Measurements from ENCODE around the gene AATF. TPM values are rescaled to one million over a fixed set of nuclear protein-coding genes. Genes with fewer than 3 reads are reported as not detected.

AATF gene
- total and polyA plus RNA-seq, 2 donors from 2014 or later = 36.8 to 50.4 TPM

GRCh38 chr17:36928471-36929345, 20.0 kb upstream of the AATF start:
- Histone ChIP-seq H3K9me3 (ENCODE audit: control insufficient read depth in 2 of 3, insufficient read depth in 1 of 3, low read length in 3 of 3) (no peaks in the 10 kb centered on the region), H3K27ac (ENCODE audit: low read depth in 2 of 2, low read length in 2 of 2) (peak overlapping the region in 1 of 2 donors; percentile 38), H3K4me1 (ENCODE audit: control insufficient read depth in 2 of 3, insufficient read depth in 2 of 3, low read depth in 1 of 3, low read length in 3 of 3) (peaks cover 10 to 11% (median 10%) of the 10 kb centered on the region in 3 donors), H3K27me3 (ENCODE audit: control insufficient read depth, insufficient read depth, low read length) (peaks cover 20% of the 10 kb centered on the region), H3K9ac (ENCODE audit: low read length in 3 of 3) (no peak overlapping the region), H3K36me3 (ENCODE audit: control insufficient read depth in 2 of 3, insufficient read depth in 3 of 3, low read length in 3 of 3) (peaks cover 0 to 3% (median 0%) of the 10 kb centered on the region in 3 donors), H3K4me3 (ENCODE audit: low read length in 3 of 3) (peak overlapping the region in 1 of 3 donors; percentile 6)
- intact Hi-C loops (cut with DNase I) = no loop called here
- no peak for TF ChIP-seq CTCF (IDR thresholded peaks at IDR 0.05; ENCODE audit: borderline replicate concordance, extremely low read depth, insufficient read depth)
- DNase-seq (peak; percentile 37 to 81 (median 62)), FAIRE-seq (no peak)

DNA sequence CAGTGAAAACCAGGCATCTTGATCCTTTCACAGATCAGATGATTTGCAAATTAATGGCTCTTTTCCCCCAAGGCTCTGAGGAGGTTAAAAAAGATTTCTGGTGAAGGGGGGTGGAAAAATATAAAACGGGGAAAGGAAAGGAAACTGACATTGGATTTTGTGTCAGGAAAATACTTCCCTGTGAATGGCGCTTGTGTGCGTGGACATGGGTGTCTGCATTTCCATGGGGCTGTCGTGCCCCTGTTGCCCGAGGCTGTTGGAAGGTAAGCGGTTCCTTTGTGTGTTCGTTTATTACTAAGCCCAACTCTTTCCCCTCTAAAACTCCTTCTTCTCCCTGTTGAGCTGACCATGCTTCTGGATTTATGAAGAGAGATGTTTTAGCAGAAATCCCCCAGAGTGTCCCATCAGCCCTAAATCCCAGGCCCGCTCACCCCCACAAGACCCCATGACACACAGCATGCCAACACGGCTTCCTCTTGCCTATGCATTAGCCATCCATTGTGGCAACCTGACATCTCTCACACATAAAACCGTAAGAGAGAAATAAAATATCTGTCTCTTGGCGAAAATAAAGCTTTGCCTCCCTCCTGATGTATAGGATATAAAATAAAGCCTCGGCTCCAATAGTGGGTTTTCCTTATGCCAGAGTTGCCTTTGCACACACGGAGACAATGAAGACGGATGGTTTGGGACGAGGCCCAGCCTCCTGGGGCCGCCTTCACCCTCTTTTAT, 18.7 kb upstream of the AATF start:
- FAIRE-seq (no peak), DNase-seq (peak in 3 of 5 donors; percentile 29 to 47 (median 31))
- Histone ChIP-seq H3K27me3 (ENCODE audit: control insufficient read depth, insufficient read depth, low read length) (peaks cover 24% of the 10 kb centered on the region), H3K9ac (ENCODE audit: low read length in 3 of 3) (no peak overlapping the region), H3K4me3 (ENCODE audit: low read length in 3 of 3) (no peak overlapping the region), H3K36me3 (ENCODE audit: control insufficient read depth in 2 of 3, insufficient read depth in 3 of 3, low read length in 3 of 3) (peaks cover 0 to 3% (median 0%) of the 10 kb centered on the region in 3 donors), H3K27ac (ENCODE audit: low read depth in 2 of 2, low read length in 2 of 2) (peak overlapping the region in 1 of 2 donors; percentile 27), H3K4me1 (ENCODE audit: control insufficient read depth in 2 of 3, insufficient read depth in 2 of 3, low read depth in 1 of 3, low read length in 3 of 3) (peaks cover 10 to 15% (median 13%) of the 10 kb centered on the region in 3 donors), H3K9me3 (ENCODE audit: control insufficient read depth in 2 of 3, insufficient read depth in 1 of 3, low read length in 3 of 3) (no peaks in the 10 kb centered on the region)
- TF ChIP-seq CTCF (IDR thresholded peaks at IDR 0.05; ENCODE audit: borderline replicate concordance, extremely low read depth, insufficient read depth) = no peak
- intact Hi-C loops (cut with DNase I) = no loop called here

DNA sequence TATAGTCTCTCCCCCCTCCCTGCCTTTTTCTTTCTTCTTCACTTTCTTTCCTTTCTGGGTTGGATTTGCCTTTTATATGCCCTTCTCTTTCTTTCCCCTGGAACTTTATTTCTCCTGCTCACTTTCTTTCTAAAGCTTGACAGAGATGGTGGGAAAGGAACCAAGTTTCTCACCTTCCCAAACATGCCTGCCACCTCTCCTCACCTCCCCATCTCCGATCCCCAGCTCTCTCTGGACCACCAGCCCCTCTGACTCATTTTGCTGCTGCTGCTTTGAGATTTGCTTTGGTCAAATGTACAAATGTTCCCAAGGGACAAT, 18.2 kb upstream of the AATF start:
- Histone ChIP-seq H3K27ac (ENCODE audit: low read depth in 2 of 2, low read length in 2 of 2) (no peak overlapping the region), H3K9ac (ENCODE audit: low read length in 3 of 3) (no peak overlapping the region), H3K4me3 (ENCODE audit: low read length in 3 of 3) (no peak overlapping the region), H3K36me3 (ENCODE audit: control insufficient read depth in 2 of 3, insufficient read depth in 3 of 3, low read length in 3 of 3) (peaks cover 0 to under 1% (median 0%) of the 10 kb centered on the region in 3 donors), H3K9me3 (ENCODE audit: control insufficient read depth in 2 of 3, insufficient read depth in 1 of 3, low read length in 3 of 3) (no peaks in the 10 kb centered on the region), H3K27me3 (ENCODE audit: control insufficient read depth, insufficient read depth, low read length) (peaks cover 28% of the 10 kb centered on the region), H3K4me1 (ENCODE audit: control insufficient read depth in 2 of 3, insufficient read depth in 2 of 3, low read depth in 1 of 3, low read length in 3 of 3) (peaks cover 10 to 15% (median 13%) of the 10 kb centered on the region in 3 donors)
- FAIRE-seq = no peak
- intact Hi-C loops (cut with DNase I) = no loop called here
- TF ChIP-seq CTCF (IDR thresholded peaks at IDR 0.05; ENCODE audit: borderline replicate concordance, extremely low read depth, insufficient read depth) = no peak
- peak in 2 of 5 donors; percentile 24 to 25 for DNase-seq

Measured in kidney (tissue), 14 donors.